GM10248 (cell line): ENCODE results near the gene HOXD9.

Experiments used
- CTCF ChIA-PET: fragments of 300-600 bp; sonication (Branson Sonifier 250); formaldehyde crosslinking; extraction: SDS; loops from one replicate; lab custom pipeline; 2021; ENCODE audit warnings: antibody characterized with exemption; lab: Yijun Ruan, JAX
- POLR2A ChIA-PET: fragments of 350-650 bp; sonication (Branson Sonifier 250); formaldehyde crosslinking; extraction: SDS; loops from one replicate; lab custom pipeline; 2020; ENCODE audit warnings: antibody characterized with exemption; lab: Yijun Ruan, JAX
- DNase-seq: peaks from one replicate; pipeline ENCODE4 v3.0.0; 2012; ENCODE audit errors: extremely low spot score
- TF ChIP-seq, protein P1 (sequence below): IDR thresholded peaks from 2 replicates; pipeline ENCODE4 v1.5.1; 2012; ENCODE audit warnings: mild to moderate bottlenecking, low read depth; ENCODE audit errors: extremely low read depth, missing control alignments, control extremely low read depth

Gene HOXD9

GRCh38 chr2:176160986-176161824, 38.7 kb downstream of the HOXD9 start:
- TF ChIP-seq, protein P1, sequence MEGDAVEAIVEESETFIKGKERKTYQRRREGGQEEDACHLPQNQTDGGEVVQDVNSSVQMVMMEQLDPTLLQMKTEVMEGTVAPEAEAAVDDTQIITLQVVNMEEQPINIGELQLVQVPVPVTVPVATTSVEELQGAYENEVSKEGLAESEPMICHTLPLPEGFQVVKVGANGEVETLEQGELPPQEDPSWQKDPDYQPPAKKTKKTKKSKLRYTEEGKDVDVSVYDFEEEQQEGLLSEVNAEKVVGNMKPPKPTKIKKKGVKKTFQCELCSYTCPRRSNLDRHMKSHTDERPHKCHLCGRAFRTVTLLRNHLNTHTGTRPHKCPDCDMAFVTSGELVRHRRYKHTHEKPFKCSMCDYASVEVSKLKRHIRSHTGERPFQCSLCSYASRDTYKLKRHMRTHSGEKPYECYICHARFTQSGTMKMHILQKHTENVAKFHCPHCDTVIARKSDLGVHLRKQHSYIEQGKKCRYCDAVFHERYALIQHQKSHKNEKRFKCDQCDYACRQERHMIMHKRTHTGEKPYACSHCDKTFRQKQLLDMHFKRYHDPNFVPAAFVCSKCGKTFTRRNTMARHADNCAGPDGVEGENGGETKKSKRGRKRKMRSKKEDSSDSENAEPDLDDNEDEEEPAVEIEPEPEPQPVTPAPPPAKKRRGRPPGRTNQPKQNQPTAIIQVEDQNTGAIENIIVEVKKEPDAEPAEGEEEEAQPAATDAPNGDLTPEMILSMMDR: no peak
- ChIA-PET POLR2A (no interaction called here), CTCF (interaction anchor here (0.7 to 3.6 kb wide), 8 partner anchors 8 to 732 kb away, joined by 3 to 19 read pairs (median 4); no protein-coding TSS in a partner anchor)
- no peak for DNase-seq

DNA sequence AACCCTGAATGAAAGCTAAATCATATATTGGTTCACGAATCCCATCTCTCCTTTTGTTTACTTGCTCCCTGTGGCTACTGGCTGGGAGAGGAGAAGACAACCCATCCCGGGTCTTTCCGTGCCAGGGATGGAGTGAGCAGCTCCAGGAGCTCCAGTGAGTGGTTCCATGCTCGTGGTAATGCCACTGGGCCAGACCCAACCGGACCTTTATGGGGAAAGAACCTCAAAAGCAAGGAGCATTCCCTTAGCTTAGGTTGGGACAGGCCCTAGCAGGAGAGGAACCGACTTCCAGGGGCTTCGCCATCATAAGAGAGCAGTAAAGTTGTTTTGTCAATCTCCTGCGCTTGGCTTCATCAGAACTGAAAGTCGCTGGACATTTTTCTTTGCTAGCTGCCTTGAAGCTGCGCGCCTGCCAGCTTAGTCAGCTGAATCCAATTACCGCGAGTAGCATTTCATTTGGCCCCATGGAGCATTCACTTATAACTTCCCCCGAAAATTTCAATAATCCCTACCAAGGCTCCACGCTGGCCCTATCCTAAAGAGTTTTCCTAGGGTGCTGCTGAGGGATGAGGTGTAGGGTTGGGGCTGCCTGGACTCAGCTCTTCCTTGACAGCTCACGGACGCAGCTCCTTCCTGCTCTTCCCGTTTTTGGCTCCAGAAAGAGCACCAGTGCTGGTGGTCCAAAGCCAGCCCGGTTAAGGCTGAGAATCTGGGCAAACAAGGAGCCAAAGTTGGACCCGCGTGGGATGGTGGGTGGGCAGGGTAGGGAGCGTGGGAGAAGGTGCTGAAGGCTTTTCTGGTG, 39.5 kb downstream of the HOXD9 start:
- TF ChIP-seq, protein P1: no peak
- ChIA-PET CTCF (interaction anchor here (0.6 to 3.6 kb wide), 10 partner anchors 9 to 1462 kb away, joined by 3 to 19 read pairs (median 3); no protein-coding TSS in a partner anchor), POLR2A (no interaction called here)
- DNase-seq: no peak

GRCh38 chr2:176162911-176163671, 40.6 kb downstream of the HOXD9 start:
- no peak for DNase-seq
- ChIA-PET POLR2A (no interaction called here), CTCF (interaction anchor here (0.6 to 3.6 kb wide), 6 partner anchors 10 to 1463 kb away, joined by 3 to 19 read pairs (median 4); no protein-coding TSS in a partner anchor)
- TF ChIP-seq, protein P1: no peak

GRCh38 chr2:176163672-176164056, 41.1 kb downstream of the HOXD9 start:
- CTCF ChIA-PET: no interaction called here
- POLR2A ChIA-PET: no interaction called here
- TF ChIP-seq, protein P1: no peak
- DNase-seq: no peak

- CTCF ChIA-PET: no interaction called here
- no peak for DNase-seq
- POLR2A ChIA-PET: no interaction called here
- TF ChIP-seq, protein P1: no peak
These were observed 41.7 kb downstream of the HOXD9 start for GRCh38 chr2:176164201-176164600.
